Activated CD8-positive, alpha-beta memory T cell treated with anti-CD3 and anti-CD28 coated beads, Interleukin-2, amount 50 U/mL, for 4 hours (primary cell): ENCODE results near the gene LAPTM4A.
"Not testable (repeated sequence)": the region's sequence is repeated elsewhere in the genome, so short reads cannot be mapped to it uniquely, and the experiment has no call there.

Experiments used
- DNase-seq: peaks from one replicate; pipeline ENCODE4 v3.0.0-alpha.2; 2020

The LAPTM4A gene

GRCh38 chr2:20074901-20075300, 23.5 kb upstream of the LAPTM4A start:
- no peak for DNase-seq

- DNase-seq = not testable (repeated sequence)
Observed at GRCh38 chr2:20074046-20074648, 22.7 kb upstream of the LAPTM4A start.

- no peak for DNase-seq
Observed at GRCh38 chr2:20073460-20073859, 22.0 kb upstream of the LAPTM4A start.

- DNase-seq = no peak
Observed at GRCh38 chr2:20072436-20073158, 21.2 kb upstream of the LAPTM4A start.

- DNase-seq = no peak
Observed at GRCh38 chr2:20071397-20072383, 20.3 kb upstream of the LAPTM4A start.

- no peak for DNase-seq
Observed at GRCh38 chr2:20069756-20070155, 18.3 kb upstream of the LAPTM4A start.

- DNase-seq = no peak
Observed at GRCh38 chr2:20067992-20068584, 16.7 kb upstream of the LAPTM4A start.

- no peak for DNase-seq
Observed at GRCh38 chr2:20065885-20066602, 14.6 kb upstream of the LAPTM4A start.

GRCh38 chr2:20064841-20065240, 13.4 kb upstream of the LAPTM4A start:
- DNase-seq = no peak

- DNase-seq = no peak
Observed at GRCh38 chr2:20064421-20064820, 13.0 kb upstream of the LAPTM4A start.

GRCh38 chr2:20062615-20063545, 11.5 kb upstream of the LAPTM4A start:
- DNase-seq = no peak

- DNase-seq = no peak
Observed at GRCh38 chr2:20061940-20062339, 10.5 kb upstream of the LAPTM4A start.

GRCh38 chr2:20061476-20061875, 10.0 kb upstream of the LAPTM4A start:
- no peak for DNase-seq

GRCh38 chr2:20060106-20060505, 8.7 kb upstream of the LAPTM4A start:
- no peak for DNase-seq

- no peak for DNase-seq
Observed at GRCh38 chr2:20057268-20057667, 5.8 kb upstream of the LAPTM4A start.

- no peak for DNase-seq
Observed at GRCh38 chr2:20054931-20055330, 3.5 kb upstream of the LAPTM4A start.

GRCh38 chr2:20054119-20054518, 2.7 kb upstream of the LAPTM4A start:
- no peak for DNase-seq

GRCh38 chr2:20052861-20053281, 1.4 kb upstream of the LAPTM4A start:
- no peak for DNase-seq

- no peak for DNase-seq
Observed at GRCh38 chr2:20052229-20052851, 912 bp upstream of the LAPTM4A start.

GRCh38 chr2:20050646-20051531, 539 bp downstream of the LAPTM4A start:
- peak; percentile 24 for DNase-seq
